HG03439 (cell line): Measurements from ENCODE around the gene IGF1R.

Source experiments
- ATAC-seq: cut with Tn5 transposase; IDR thresholded peaks from one replicate; pipeline ENCODE4 v1.9.1; 2021; ENCODE audit warnings: mild to moderate bottlenecking, moderate library complexity; ENCODE audit not compliant: unreplicated experiment

IGF1R gene

DNA sequence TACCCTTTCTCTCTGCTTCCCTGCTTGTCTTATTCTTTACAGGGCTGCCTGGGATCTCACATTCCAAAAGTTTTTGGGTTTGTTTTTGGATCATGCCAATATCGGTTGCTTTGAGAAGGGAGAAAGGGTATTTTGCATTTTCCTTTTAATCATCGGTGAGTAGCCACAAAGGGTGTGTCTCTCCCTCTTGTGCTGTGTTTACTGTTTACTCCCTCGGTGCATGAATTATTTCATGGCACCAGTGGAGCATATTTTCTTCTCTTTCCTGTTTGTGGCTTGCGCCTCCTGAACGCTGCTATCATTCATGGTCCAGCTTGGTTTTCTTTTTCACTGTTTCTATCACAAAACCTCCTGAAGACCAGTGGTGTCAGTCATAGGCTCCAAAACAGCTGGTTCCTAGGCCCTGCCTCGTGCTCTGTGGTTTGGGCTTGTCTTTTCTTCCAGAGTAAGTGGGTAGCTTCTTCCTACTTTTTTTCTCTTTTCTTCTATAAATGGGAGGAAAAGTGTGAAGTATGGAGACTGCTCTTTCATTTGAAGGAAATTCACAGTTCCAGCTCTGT lies 54.9 kb downstream of the IGF1R start:
- no peak for ATAC-seq

DNA sequence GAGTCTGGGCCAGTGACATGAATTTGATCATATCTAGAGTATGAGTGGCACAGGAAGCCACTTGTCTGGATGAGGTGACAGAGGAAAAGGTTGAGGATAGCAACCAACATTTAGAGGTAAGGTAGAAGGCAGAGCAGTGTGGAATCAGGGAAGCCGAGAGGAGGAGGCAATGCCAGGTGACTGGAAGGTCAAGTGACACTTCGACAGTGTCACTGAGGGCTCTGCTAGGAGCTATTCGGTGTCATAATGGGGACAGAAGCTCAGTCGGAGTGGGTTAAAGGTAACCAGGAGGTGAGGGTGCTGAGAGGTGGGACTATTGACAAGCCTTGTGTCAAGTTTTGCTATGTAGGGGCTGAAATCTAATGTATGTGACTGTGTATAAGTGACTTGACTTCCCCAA lies 56.7 kb downstream of the IGF1R start:
- no peak for ATAC-seq

DNA sequence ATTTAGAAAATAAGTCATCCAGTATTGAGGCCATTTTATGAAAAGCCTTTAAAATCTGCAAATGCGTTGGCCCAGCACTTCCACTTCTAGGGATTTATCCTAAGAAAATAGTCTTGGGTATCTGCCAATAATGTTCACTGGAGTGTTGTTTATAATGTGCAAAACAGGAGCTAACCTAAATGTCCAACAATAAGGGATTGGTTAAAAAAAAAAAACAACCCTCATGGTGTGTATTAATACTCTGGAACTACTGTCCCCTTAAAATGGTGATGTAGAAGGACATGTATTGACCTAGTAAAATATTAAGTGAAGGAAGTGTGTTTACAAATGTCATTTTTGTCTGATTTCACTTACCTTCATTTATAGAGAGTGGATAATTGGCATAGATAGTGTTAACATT lies 58.0 kb downstream of the IGF1R start:
- ATAC-seq: no peak

DNA sequence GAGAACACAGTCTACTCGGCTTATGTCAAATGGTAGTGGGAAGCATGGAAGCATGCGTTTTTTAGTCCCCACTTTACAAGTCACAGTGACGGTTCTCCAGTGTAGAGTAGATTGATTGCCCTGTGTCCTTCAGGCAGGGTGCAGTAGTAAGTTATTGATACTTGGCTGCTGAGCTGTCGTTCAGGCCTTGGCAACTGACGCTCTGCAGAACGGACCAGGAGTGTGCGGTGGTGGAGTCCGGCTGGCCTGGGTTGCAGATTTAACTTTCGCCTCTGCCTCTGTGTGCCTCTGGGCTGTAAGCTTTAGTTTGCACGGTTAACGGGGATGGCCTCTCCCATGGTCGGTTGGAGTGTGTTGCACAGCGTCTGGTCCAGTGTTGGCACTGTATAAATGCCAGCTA lies 58.6 kb downstream of the IGF1R start:
- no peak for ATAC-seq

DNA sequence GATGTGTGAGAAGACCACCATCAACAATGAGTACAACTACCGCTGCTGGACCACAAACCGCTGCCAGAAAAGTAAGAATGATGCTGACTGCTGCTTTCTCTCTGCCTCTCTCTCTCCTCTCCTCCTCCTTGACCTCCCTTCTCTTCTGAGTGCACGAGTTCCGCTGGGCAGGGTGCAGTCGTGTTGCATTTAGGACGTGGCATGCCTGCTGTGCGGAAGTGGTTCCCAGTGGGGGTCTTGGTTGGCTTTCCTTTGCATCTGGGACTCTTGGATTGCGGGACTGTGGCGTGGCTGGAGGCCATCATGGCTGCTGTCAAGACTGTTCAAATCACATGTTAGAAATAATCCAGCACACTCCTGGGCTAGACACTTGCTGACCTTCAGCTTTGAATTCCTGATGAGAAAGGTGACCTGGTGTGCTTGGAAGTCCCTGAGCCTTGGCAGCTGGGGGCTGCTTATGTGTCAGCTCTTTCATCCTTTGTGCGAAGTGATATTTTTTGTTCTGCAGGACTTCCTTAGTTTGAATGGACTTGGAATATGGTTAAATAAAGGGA lies 59.8 kb downstream of the IGF1R start:
- ATAC-seq: no peak

DNA sequence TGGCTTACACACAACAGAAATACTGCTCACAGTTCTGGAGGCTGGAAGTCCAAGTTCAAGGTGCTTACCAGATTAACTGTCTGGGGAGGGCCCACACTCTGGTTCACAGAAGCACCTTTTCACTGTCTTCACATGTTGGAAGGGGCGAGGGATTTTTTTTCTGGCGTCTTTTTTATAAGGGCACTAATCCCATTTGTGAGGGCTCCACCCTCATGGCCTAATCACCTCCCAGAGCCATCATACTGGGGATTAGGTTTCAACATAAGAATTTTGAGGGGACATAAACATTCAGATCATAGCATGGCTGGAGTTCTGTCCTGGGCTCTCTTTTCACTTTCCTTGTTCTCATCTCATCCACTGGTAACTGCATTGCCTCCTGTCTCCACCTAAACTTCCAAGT lies 63.5 kb downstream of the IGF1R start:
- no peak for ATAC-seq

DNA sequence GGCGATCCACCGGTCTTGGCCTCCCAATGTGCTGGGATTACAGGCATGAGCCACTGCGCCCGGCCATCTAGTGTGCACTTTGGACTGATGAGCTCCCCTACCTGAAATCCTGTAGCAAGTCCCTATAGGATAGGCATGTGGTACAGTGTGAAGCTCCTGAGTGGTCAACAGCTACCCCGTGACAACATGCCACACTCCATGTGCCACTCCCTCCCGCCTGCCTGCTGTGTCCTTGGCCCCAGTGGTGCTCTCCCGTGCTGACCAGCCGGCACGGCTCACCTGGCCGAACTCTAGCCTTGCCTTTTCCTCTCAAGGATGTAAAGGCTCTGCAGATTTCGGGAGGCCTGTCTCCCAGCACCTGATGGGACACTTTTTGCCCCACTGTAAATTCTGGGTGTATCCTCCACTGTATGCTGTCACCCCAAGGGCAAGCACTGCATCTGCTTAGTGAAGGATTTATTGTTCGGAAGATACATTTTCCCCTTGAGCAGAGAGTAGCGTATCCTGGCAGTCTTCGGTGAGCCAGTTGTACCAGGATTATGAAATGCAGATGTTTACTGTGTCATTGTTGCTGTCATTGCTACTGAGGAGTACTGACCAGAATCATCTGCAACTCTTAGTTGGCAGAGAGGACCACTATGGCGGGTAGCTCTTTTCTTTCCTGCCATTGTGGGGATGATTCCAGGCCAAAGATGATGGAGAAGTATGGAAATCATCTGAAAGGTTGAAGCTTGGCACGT lies 64.7 kb downstream of the IGF1R start:
- no peak for ATAC-seq

DNA sequence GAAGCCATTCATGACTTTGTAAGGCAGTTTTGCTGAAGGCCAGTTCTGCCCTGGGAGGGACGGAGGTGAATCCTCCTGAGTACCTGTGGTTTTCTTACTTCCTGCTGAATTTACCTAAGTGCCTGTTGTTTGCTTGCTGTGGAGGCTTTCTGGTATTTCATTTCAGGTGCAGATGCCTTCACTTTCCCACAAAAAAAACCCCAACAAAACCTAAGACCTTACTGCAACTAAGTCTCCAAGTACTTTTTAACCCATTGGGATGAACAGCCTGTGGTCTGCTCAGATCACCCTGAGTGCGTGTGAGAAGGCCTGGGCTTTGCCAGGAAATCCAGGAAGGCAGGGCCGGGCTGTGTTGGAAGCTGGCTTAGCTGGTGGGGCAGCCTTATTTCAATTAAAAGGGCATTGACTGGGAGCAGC lies 65.3 kb downstream of the IGF1R start:
- ATAC-seq: no peak

DNA sequence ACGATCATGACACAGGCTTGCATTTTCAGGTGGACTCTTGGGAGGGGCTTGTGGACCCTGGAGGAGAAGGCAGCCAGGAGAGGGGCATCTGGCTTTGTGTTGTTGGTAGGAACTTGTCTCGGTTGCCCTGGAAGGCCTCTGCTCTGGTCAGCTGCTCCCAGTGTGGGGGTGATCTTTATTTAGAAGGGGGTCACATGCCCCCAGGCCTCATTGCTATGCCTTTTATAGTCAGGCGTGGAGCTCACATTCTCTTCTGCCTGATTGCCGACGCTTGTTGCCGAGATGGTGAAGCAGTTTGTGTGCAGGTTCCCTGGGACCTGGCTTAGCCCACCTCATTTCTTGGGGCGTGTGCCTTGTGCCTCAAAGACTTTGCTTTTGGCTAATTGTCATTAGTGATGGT lies 66.6 kb downstream of the IGF1R start:
- no peak for ATAC-seq

DNA sequence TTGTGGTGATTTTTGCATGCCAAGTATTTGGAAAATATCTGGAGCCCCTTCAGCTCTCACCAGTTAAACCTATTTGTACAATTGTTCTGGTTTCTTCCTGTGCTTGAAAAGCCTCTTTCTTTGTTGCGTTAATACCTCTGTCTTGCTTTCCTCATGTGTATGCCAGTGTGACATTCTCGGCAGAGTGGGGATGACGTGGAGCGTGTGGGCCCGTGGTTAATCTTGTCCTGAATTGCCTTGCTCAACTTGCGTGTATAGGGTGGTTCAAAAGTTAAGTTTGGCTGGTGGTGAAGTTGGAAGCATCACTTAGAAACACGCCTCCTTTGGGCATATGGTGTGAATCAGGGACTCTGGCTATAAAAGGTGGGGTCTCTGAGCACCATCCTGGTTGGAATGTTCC lies 67.1 kb downstream of the IGF1R start:
- no peak for ATAC-seq

DNA sequence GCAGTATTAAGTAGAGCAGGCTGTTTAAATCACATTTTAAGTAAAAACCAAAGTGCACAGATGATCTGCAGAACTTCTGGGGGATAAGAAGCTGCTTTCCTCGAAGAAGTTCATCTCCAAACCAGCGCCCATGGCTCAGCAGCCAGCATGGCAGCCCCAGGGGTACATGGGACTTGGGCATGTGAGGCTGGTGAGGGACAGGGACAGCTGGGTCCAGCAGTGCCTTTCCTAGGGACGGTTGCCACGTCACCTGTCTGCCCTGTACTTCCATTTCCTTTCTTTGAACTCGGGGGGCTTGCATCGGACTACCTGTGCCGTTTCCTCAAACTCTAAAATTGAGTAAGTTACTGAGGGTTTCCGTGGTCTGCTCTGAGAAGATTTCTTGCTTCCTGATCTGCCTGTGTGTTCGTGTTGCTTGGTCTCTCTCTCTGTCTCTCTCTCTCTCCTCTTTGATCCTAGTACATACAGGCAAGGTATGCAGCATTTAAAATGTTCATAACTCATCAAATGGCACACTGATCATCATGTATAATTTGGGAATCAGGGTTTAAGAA lies 67.6 kb downstream of the IGF1R start:
- ATAC-seq: no peak

DNA sequence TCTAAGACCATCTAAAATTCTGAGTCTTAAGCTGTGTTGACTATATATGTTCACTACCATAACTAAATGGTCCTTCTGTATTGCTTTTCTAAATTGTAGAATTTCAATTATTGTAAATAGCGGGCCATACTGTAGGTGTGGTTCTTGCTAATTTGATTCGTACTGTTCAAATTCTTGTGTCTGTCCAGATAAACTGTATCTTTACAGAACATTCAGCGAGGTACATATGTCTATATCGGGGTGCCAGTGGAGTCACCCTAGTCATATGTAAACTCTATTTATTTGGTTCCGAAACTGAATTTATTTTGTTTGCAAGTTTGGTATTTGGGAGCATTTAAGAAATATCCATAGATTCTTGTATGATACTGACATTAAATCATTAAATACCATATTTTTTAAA lies 69.0 kb downstream of the IGF1R start:
- ATAC-seq: no peak

DNA sequence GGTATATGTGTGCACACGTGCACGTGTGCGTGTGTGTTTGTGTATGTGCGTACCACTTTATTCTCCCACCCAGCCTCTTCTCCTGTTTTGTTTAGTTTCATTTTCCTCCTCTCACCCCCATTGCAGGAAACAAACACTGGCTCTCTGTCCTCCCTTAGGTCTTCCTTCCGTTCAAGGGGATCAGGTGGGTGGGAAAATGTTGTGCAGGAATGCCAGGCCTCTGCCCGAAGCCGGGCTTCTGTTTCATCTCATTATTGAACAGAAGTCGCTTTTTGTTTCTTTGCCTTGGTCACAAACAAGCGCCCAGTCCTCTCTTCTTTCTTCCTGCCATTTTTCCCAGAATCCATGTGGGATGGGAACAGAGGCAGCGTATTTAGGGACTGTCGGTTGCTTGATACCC lies 69.6 kb downstream of the IGF1R start:
- ATAC-seq: no peak

DNA sequence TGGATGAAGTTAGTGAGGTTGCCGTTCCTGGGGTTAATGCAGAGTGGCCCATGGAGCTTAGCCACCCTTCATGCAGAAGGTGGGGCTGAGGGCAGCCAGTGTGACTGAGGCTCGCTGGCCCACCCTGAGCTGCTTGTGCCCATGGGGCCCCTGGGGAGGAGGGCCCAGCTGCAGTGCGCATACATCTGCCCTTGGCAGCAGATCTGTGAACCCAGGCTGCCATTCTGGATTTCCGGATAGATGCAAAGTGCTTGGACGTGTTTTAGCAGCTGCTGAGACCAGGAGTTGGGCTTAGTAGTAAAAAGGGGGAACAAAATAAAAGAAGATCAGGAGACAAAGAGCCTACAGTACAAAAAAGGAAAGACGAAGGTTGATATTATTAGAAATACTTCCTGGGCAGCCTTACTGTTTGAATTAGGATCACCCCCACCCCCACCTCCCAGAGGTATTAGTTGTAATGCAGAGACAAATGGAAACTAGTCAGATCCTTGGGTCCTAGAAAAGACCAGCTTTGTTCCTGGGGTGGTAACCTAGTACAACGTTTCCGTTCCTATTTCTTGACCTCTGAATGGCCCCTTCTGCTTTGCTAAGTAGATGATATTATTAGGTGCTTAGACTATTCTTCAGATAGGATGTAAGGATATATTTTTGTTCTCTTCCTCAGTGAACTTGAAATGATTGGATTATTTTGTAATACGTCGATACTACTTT lies 70.2 kb downstream of the IGF1R start:
- ATAC-seq: no peak

DNA sequence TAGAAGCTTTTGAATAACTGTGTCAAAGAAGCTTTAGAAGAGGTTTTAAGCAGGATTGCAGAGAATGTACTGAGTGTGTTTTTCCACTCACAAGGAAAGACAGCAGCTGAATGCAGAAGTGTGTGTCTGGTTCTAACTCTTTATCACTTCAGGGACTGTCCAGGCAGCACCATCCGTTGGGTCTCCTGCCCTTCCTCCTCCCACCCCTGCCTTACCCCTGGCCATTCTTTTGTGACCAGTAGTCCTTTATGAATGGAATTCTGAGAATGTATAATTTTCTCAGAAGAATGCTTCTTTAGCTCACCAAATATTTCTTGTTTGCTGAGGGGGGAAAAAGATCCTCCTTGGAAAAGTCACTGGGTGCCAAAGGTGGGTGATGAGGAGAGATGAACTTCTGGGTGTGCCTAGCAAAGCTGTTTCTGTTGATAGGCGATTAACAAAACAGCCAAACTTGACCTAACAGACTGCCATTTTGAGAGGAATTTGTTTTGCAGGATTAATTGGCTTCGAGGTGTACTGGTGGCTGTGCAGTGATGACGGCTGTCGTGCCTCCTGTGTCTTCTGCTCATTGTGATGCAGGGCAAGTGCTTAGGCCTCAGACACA lies 70.9 kb downstream of the IGF1R start:
- no peak for ATAC-seq

DNA sequence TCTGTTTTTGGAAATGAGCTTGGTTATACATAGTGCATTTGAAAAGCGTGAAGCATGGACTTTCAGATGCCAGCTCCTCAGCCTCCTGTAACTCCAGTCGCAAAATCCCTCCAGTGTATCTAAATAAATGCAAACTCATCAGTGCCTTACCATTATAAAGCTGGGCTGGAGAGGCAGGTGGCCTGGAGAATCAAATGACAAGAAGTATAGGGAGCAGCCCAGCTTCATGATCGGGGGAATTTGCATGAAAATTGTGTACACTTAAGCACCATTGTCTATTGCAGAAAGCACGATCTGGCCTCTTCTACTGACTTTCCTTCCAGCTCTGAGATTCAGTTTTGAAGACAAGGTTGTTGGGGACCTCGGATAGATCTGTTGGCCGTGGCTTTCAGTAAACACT lies 71.7 kb downstream of the IGF1R start:
- no peak for ATAC-seq

DNA sequence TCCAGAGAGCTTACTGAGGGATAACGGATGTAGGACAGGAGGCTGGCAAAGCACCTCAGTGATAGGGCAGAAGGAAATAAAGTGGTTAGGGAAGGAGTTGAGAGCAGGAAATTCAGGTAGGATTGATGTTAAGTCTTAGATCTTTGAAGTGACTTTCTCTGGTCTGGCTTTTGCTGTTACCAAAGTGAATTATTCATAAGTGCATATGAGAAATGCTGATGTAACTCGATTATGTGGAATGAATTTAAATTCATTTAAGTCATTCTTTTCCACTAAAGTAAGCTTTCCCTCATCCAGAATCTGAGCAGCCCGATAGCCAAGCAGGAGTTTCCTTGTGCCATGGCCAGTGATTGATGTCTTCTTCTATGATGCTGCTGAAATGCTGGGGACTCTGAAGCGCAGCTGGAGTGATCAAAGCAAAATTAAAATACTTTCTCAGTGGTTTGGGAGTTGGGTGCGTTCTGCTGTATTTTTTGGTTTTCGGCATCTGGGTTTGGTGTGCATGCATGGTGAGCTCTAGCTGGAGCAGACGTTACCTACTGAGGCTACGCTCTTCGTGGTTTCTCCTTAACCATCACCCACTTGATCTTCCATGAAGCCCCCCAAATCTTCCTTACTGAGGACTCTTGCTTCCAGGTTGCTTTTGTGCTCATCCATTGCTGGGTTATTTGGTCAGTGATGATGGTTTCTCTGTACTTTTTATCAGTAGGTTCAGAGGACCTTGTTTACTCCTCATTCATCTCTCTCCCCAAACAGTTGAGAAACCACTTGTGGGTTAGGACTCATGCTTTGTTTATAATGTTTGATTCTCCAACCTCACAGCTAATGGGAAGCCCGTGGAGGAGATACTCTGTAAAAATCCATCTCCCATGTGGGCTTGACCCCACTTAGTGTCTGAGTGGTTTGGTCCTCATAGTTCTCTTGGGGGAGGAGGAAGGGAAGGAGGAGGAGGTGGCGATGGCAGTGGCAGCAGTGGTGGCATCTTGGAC lies 72.5 kb downstream of the IGF1R start:
- no peak for ATAC-seq

DNA sequence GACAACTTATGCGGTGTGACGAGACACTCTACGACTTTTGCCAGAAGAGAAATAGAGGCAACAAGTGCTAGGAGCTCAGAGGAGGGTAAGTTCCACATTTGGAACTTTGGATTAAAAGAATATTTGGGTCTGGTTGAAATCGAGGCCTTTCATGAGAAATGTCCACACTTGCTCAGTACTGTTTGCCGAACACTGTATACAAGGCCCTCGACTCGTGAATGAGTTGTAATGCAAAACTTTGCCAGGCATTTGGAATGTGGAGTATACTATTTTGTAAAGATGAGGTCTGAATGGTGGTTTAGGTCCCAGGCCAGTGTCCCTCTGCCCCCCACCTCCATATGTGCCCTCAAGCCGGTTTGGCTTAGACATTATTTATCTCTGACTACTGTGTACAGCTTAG lies 73.9 kb downstream of the IGF1R start:
- no peak for ATAC-seq

DNA sequence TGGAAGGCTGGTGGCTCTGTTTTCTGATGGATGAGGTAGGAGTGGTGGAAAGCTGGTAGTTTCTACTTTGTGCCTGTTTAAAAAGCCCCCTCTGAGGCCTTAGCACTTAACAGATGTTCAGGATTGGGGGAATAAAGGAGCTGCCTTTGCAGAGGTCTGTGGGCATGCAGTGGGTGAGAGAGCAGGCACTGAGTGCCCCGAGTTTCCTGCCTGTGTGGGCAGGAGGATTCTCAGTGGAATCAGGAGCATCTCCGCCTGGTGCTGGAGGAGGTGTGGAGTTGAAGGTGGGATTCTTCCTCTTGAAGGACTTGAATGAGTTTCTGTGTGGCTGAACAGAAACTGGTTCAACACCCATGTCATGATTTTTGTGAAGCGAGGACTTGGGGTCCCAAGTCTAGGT lies 74.3 kb downstream of the IGF1R start:
- ATAC-seq: no peak

DNA sequence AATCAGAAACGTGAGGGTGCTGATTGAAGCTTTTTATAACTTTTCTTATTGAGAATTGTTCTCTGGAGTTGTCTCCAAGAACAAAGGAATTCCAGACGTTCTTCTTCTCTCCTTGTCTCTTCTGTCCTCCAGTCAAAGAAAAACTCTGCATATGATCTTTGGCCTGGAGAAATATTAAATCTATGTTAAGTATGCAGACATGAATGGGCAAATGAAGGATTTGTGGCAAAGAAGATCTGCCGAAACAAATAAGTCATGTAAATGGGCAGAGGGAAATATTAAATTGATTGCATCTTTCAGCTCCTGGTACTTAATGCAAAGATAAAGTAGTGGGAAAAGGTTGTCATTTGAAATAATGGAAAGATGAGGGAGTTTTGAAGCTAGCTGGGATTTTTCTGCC lies 74.9 kb downstream of the IGF1R start:
- no peak for ATAC-seq
